IMR-90 (cell line): ENCODE data around the gene PAX2. TPM values are rescaled to one million over a fixed set of nuclear protein-coding genes. Genes with fewer than 3 reads are reported as not detected.

Source experiments
- ATAC-seq: fragments of 200-7000 bp; cut with Tn5 transposase; 2 replicates; pipeline ENCODE4 v1.9.1; 2020; ENCODE audit warnings: low read depth, mild to moderate bottlenecking, moderate library complexity
- BruUV-seq: library from RNA; stranded (reverse); fragments of 400-500 nt; replicated peaks from 2 replicates; lab custom pipeline; 2021; lab: Mats Ljungman, UMichigan
- CTCF ChIA-PET: fragments of 300-600 bp; formaldehyde crosslinking; extraction: SDS; loops from one replicate; lab custom pipeline; 2021; ENCODE audit warnings: antibody characterized with exemption; lab: Yijun Ruan, JAX
- POLR2A ChIA-PET: fragments of 300-600 bp; sonication (Branson Sonifier 250); formaldehyde crosslinking; loops from one replicate; lab custom pipeline; 2022; ENCODE audit warnings: antibody characterized with exemption; ENCODE audit not compliant: unreplicated experiment; lab: Charles Lee
- DNase-seq: peaks from one replicate; pipeline ENCODE4 v3.0.0; 2013
- H2AFZ ChIP-seq: replicated peaks from 2 replicates; pipeline ENCODE3; 2013; ENCODE audit warnings: low read length, mild to moderate bottlenecking; ENCODE audit not compliant: poor library complexity
- H2AK5ac ChIP-seq: 2 replicates; pipeline ENCODE4 v1.6.1; 2013; ENCODE audit warnings: low read depth, low read length, inconsistent platforms
- H2AK9ac ChIP-seq: replicated peaks from 2 replicates; pipeline ENCODE3; 2013; ENCODE audit warnings: mild to moderate bottlenecking, low read depth, low read length, moderate library complexity; ENCODE audit not compliant: poor library complexity
- H2BK120ac ChIP-seq: 2 replicates; pipeline ENCODE4 v1.6.1; 2013; ENCODE audit warnings: low read depth, low read length, inconsistent platforms
- H2BK15ac ChIP-seq: 3 replicates; pipeline ENCODE4 v1.6.1; 2013; ENCODE audit warnings: low read depth, low read length, inconsistent platforms
- H2BK20ac ChIP-seq: 2 replicates; pipeline ENCODE4 v1.6.1; 2013; ENCODE audit warnings: low read depth, mild to moderate bottlenecking, inconsistent platforms, low read length, moderate library complexity
- H2BK5ac ChIP-seq: 2 replicates; pipeline ENCODE4 v1.6.1; 2013; ENCODE audit warnings: mild to moderate bottlenecking, low read depth, low read length, inconsistent platforms; ENCODE audit not compliant: poor library complexity, severe bottlenecking
- H3K14ac ChIP-seq: replicated peaks from 2 replicates; pipeline ENCODE4 v1.6.1; 2013; ENCODE audit warnings: low read depth, low read length, inconsistent platforms
- H3K18ac ChIP-seq: 2 replicates; pipeline ENCODE4 v1.6.1; 2013; ENCODE audit warnings: low read depth, low read length, control low read depth
- H3K23ac ChIP-seq: 2 replicates; pipeline ENCODE4 v1.6.1; 2013; ENCODE audit warnings: low read depth, low read length, inconsistent platforms
- H3K27ac ChIP-seq: 2 replicates; pipeline ENCODE4 v1.5.1; 2013; ENCODE audit warnings: mild to moderate bottlenecking, control low read depth, low read length; ENCODE audit not compliant: insufficient read depth
- H3K27me3 ChIP-seq: 2 replicates; pipeline ENCODE4 v1.6.1; 2013; ENCODE audit warnings: low read length; ENCODE audit not compliant: control insufficient read depth, insufficient read depth
- H3K36me3 ChIP-seq: 2 replicates; pipeline ENCODE4 v1.6.1; 2013; ENCODE audit warnings: low read length, mixed read lengths; ENCODE audit not compliant: control insufficient read depth, insufficient read depth
- H3K4ac ChIP-seq: 2 replicates; pipeline ENCODE4 v1.6.1; 2013; ENCODE audit warnings: low read depth, low read length, inconsistent platforms
- H3K4me1 ChIP-seq: 2 replicates; pipeline ENCODE4 v1.6.1; 2013; ENCODE audit warnings: low read length, mixed read lengths; ENCODE audit not compliant: control insufficient read depth, insufficient read depth
- H3K4me2 ChIP-seq: 2 replicates; pipeline ENCODE4 v1.6.1; 2013; ENCODE audit warnings: low read depth, mild to moderate bottlenecking, control low read depth, low read length, moderate library complexity
- H3K4me3 ChIP-seq: 2 replicates; pipeline ENCODE4 v1.5.1; 2013; ENCODE audit warnings: low read depth, mild to moderate bottlenecking, control low read depth, low read length, moderate library complexity; ENCODE audit not compliant: insufficient read depth
- H3K56ac ChIP-seq: 2 replicates; pipeline ENCODE4 v1.6.1; 2013; ENCODE audit warnings: low read length, inconsistent platforms; ENCODE audit not compliant: insufficient read depth; ENCODE audit errors: extremely low read depth
- H3K79me1 ChIP-seq, 2 experiments: 2 replicates each; pipeline ENCODE4 v1.6.1; 2013; ENCODE audit warnings: low read length in 2 of 2, inconsistent platforms in 1 of 2, low read depth in 1 of 2
- H3K9ac ChIP-seq: 2 replicates; pipeline ENCODE4 v1.6.1; 2013; ENCODE audit warnings: low read depth, low read length, control low read depth
- H3K9me1 ChIP-seq: 2 replicates; pipeline ENCODE4 v1.6.1; 2013; ENCODE audit warnings: low read length, inconsistent platforms; ENCODE audit not compliant: insufficient read depth
- H3K9me3 ChIP-seq: 2 replicates; pipeline ENCODE4 v1.6.1; 2013; ENCODE audit warnings: low read length; ENCODE audit not compliant: control insufficient read depth, insufficient read depth
- H4K20me1 ChIP-seq: 2 replicates; pipeline ENCODE4 v1.6.1; 2013; ENCODE audit warnings: low read length, inconsistent platforms; ENCODE audit not compliant: insufficient read depth
- H4K5ac ChIP-seq: 2 replicates; pipeline ENCODE4 v1.6.1; 2013; ENCODE audit warnings: mild to moderate bottlenecking, low read depth, low read length, control low read depth
- H4K8ac ChIP-seq, 2 experiments: 2 replicates each; pipeline ENCODE4 v1.6.1; 2013; ENCODE audit warnings: low read depth in 2 of 2, low read length in 2 of 2, control low read depth in 1 of 2, inconsistent platforms in 1 of 2
- H4K91ac ChIP-seq: 2 replicates; pipeline ENCODE4 v1.6.1; 2013; ENCODE audit warnings: low read depth, low read length, inconsistent platforms; ENCODE audit not compliant: insufficient read depth
- FOS ChIP-seq: fragments of 150-350 bp; IDR thresholded peaks from 2 replicates; pipeline ENCODE4 v1.6.1; 2016; ENCODE audit warnings: low read depth, low read length
- RCOR1 ChIP-seq: IDR thresholded peaks from 2 replicates; pipeline ENCODE4 v1.6.1; 2012; ENCODE audit warnings: mild to moderate bottlenecking, low read length, improper control_type of control experiment; ENCODE audit not compliant: insufficient replicate concordance
- WGBS, 2 experiments: methylation state at CpG; one replicate each; pipeline versions ENCODE4 v1.1.5 to v1.1.7; 2013; ENCODE audit warnings: missing lambda C conversion rate in 2 of 2; ENCODE audit not compliant: insufficient read length in 1 of 2; ENCODE audit errors: extremely low coverage in 2 of 2; 5-methylcytosine and 5-hydroxymethylcytosine counted together
- dilution Hi-C: fragments of 300-500 bp; cut with HindIII; formaldehyde crosslinking; loops from one replicate; pipeline ENCODE4 v1.14.3; 2018; ENCODE audit warnings: low sequenced_read_pairs; ENCODE audit not compliant: unreplicated experiment
- in situ Hi-C: fragments of 300-500 bp; cut with MboI; formaldehyde crosslinking; loops from 3 replicates; pipeline ENCODE4 v1.14.3; 2019; ENCODE audit warnings: low sequenced_read_pairs, inconsistent platforms, mixed read lengths
- intact Hi-C: fragments of 100-400 bp; cut with micrococcal nuclease; formaldehyde crosslinking; loops from 2 replicates; pipeline ENCODE4 v1.10.0; 2022
- polyA plus RNA-seq, 3 experiments: library from polyadenylated mRNA; depleted of rRNA; stranded (reverse); fragments of >200 nt; gene quantifications; 2 replicates each; pipeline ENCODE4 v1.2.3, GENCODE V29; 2012; ENCODE audit warnings: low replicate concordance in 1 of 3
- total RNA-seq: library from RNA; depleted of rRNA; stranded (reverse); fragments of >200 nt; gene quantifications from 2 replicates; pipeline ENCODE4 v1.2.3, GENCODE V29; 2012

PAX2 gene
- total and polyA plus RNA-seq, 2 of the 4 experiments (the other 2 are of a cell fraction): not detected

DNA sequence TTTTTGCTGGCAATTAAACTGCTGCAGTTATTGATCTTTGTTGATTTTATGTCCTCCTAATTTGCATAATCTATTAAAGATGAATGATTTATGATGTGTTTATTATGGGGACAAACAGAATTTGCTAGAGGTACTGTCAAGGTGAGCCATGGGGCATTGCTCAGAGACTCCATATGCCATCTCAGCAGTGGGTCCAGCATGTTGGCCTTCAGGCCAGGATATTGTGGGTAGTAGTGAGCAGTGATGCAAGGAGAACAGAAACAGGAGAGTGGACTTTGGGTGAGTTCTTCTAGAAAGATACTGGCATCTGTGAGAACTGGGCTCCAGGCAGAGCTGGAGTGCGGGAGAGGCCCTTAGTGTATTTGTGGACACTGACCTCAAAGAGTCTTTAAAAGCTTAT is 65.9 kb downstream of the PAX2 start:
- no peaks in the 10 kb centered on the region for H3K79me1 ChIP-seq
- ChIA-PET POLR2A (no interaction called here), CTCF (no interaction called here)
- no peak overlapping the region for H3K4ac ChIP-seq
- H2AK5ac ChIP-seq: no peak overlapping the region
- H2BK5ac ChIP-seq: no peak overlapping the region
- H2AK9ac ChIP-seq: no peak overlapping the region
- H3K14ac ChIP-seq: no peak overlapping the region
- no peak overlapping the region for H2BK120ac ChIP-seq
- intact Hi-C loops: no loop called here
- H3K4me3 ChIP-seq: no peak overlapping the region
- H3K56ac ChIP-seq: no peak overlapping the region
- TF ChIP-seq FOS (no peak), RCOR1 (no peak)
- no peak for ATAC-seq
- no peak overlapping the region for H2BK20ac ChIP-seq
- no peak for DNase-seq
- WGBS, 2 experiments: no CpG with 5 or more reads among the region's 1 CpG
- no peak overlapping the region for H3K4me2 ChIP-seq
- peaks cover 76% of the 10 kb centered on the region for H3K27me3 ChIP-seq
- dilution Hi-C loops: no loop called here
- no peak overlapping the region for H3K9ac ChIP-seq
- in situ Hi-C loops: no loop called here
- no peak overlapping the region for H3K23ac ChIP-seq
- no peaks in the 10 kb centered on the region for H4K20me1 ChIP-seq
- H3K36me3 ChIP-seq: no peaks in the 10 kb centered on the region
- H3K27ac ChIP-seq: no peak overlapping the region
- no peak overlapping the region for H2BK15ac ChIP-seq
- H3K9me3 ChIP-seq: no peaks in the 10 kb centered on the region
- H4K8ac ChIP-seq: no peak overlapping the region
- H2AFZ ChIP-seq: no peak overlapping the region
- no peaks in the 10 kb centered on the region for H3K9me1 ChIP-seq
- no peaks in the 10 kb centered on the region for H3K4me1 ChIP-seq
- no peak overlapping the region for H4K5ac ChIP-seq
- no peak overlapping the region for H4K91ac ChIP-seq
- H3K18ac ChIP-seq: no peak overlapping the region
- BruUV-seq: no TSS peak
